Gastroesophageal sphincter (tissue), 3 donors: Measurements from ENCODE around the gene DDX6.

Experiments used
- CTCF ChIP-seq, 4 experiments: fragments of 200-600 bp in 2 of 4; fragments of 450-650 bp in 2 of 4; sonication (generic) in 1 of 4; IDR thresholded peaks; one replicate each; pipeline ENCODE4 v1.5.1; 2017 to 2019; ENCODE audit warnings: antibody characterized with exemption in 4 of 4, mild to moderate bottlenecking in 2 of 4, moderate library complexity in 2 of 4
- EP300 ChIP-seq: sonication (generic); formaldehyde crosslinking; IDR thresholded peaks from one replicate; pipeline ENCODE4 v1.6.1; 2017; ENCODE audit warnings: antibody characterized with exemption, mild to moderate bottlenecking
- POLR2A ChIP-seq, 2 donors: fragments of 450-650 bp; IDR thresholded peaks; one replicate each; pipeline ENCODE4 v1.6.1; 2017; ENCODE audit warnings: antibody characterized with exemption in 2 of 2, mild to moderate bottlenecking in 2 of 2, moderate library complexity in 1 of 2
- POLR2AphosphoS5 ChIP-seq: sonication (generic); formaldehyde crosslinking; IDR thresholded peaks from one replicate; pipeline ENCODE4 v1.6.1; 2017; ENCODE audit warnings: antibody characterized with exemption

DNA sequence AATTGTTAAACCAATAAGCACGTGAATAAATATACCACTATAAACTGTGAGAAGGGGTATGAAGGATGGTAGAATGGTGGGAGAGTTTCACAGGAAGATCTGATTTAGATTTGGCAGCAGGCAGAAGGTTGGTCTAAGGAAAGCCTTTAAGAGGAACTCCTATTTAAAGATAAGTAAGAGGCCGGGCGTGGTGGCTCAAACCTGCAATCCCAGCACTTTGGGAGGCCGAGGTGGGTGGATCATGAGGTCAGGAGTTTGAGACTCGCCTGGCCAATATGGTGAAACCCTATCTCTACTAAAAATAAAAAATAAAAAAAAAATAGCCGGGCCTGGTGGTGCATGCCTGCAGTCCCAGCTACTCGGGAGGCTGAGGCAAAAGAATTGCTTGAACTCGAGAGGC, 46.9 kb upstream of the DDX6 start:
- no peak for TF ChIP-seq CTCF (IDR thresholded peaks at IDR 0.05)
- TF ChIP-seq EP300 = no peak
- TF ChIP-seq POLR2AphosphoS5 = no peak
- TF ChIP-seq POLR2A (IDR thresholded peaks at IDR 0.05) = no peak
